Brain pericyte (primary cell): Measurements from ENCODE around the gene NRF1.

ENCODE experiments used
- DNase-seq: peaks from one replicate; pipeline ENCODE4 v3.0.0-alpha.2; 2012; ENCODE audit warnings: low read depth, low spot score

NRF1 gene

DNA sequence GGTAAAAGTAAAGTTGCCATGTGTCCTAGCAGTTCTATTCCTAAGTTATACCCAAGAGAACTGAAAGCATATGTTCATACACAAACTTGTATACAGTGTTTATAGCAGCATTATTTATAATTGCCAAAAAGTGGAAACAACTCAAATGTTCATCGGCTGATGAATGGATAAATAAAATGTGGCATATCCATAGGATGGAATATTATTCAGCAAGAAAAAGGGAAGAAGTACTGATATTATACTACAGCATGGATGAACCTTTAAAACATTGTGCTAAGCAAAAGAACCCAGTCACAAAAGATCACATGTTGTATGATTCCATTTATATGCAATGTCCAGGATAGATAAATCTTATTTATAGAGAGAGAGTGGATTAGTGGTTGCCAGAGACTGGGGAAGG, 68.9 kb downstream of the NRF1 start:
- no peak for DNase-seq

DNA sequence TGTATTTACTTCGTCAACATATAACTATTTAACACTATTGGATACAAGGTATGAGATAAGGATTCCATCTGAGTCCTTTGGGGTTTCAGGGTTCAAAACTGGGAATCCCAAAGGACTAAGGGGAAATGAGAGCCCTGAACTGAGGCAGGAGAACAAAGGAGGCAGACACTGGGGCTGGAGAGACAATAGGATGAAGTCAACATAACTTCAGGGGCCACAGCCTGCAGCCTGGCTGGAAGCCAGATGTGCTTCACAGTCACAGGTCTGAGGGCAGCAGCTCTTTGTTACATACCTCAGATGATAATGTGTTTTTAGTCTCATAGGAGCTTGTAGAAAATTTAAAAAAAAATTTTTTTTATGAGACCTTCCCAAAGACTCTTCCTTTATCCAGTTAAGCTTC, 73.3 kb downstream of the NRF1 start:
- no peak for DNase-seq

DNA sequence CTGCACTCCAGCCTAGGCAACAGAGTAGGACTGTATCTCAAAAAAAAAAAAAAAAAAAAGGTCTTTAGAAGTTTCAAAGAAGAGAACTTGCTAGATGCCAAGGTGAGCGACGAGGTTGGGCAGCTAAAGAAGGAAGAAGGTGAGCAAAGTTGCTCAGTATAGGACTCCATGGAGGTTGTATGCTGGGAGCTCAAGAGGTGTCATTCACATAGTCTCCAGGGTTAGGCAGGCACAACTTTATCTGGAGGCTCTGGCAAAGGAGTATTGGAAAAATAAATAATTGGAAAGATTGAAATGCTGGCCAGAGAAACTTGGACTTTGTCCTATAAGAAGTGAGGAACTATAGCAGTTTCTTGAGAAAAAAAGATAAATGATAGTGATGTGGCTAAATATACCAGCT, 74.5 kb downstream of the NRF1 start:
- no peak for DNase-seq

DNA sequence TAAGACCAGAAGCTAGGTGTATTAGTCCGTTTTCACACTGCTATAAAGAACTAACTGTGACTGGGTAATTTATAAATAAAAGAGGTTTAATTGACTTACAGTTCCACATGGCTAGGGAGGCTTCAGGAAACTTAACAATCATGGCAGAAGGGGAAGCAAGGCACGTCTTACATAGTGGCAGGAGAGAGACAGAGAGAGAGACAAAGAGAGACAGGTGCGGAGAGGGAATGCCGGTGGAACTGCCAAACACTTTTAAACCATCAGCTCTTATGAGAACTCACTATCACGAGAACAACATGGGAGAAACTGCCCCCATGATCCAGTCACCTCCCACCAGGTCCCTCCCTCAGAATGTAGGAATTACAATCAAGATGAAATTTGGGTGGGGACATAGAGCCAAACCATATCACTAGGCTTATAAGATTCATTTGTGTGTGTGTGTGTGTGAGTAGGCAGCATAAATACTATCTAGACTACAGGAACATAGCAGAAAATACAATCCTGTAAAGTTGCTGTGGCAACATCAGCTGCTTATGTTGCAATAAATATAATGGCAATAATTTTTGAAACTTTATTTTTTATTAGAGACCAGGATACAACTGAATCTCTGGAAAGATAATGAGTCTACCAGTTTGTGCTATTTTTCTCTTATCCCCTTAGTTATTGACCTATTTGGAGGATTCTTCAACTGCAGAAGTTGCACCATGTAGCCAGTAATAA, 77.1 kb downstream of the NRF1 start:
- DNase-seq = no peak

DNA sequence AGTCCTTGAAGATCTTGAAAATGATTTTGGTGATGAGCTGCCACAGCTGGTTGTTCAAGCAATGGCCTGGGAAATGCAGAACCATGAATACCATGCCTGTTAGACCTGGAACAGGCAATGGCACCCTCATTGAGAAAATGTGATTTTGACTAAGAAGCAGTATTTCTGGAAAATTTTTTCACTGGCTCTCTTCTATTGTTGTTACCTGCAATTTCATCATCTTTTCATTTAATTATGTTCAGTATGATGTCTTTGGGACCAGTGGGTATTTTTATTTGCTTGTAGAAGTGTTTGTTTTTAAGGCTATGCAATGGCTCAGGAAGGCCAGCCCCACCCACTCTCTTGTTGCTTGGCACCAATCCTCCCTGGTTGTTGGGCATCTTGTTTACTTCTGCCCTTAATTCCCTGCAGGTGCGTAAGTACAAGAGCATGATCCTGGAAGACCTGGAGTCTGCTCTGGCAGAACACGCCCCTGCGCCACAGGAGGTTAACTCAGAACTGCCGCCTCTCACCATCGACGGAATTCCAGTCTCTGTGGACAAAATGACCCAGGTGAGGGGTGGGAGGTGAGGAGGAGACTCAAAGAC, 78.6 kb downstream of the NRF1 start:
- DNase-seq = no peak

DNA sequence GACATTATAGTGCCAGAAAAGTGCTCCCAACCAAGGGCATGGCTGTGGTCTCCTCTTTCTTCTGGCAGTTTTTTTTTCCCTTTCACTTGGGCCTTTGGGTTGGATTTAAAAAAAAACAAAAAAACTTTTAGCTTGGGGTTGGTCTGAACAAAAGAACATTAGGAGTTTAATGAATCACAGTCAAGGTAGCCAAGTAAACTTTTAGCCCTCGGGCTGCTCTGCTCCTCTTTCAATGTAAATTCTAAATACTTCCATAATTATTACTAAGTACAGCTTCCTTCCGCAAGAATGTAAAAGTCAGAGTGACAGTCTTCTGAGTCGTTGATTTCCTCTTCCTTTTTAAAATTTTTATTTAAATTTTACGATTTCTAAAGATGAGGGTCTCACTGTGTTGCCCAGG, 79.2 kb downstream of the NRF1 start:
- no peak for DNase-seq

DNA sequence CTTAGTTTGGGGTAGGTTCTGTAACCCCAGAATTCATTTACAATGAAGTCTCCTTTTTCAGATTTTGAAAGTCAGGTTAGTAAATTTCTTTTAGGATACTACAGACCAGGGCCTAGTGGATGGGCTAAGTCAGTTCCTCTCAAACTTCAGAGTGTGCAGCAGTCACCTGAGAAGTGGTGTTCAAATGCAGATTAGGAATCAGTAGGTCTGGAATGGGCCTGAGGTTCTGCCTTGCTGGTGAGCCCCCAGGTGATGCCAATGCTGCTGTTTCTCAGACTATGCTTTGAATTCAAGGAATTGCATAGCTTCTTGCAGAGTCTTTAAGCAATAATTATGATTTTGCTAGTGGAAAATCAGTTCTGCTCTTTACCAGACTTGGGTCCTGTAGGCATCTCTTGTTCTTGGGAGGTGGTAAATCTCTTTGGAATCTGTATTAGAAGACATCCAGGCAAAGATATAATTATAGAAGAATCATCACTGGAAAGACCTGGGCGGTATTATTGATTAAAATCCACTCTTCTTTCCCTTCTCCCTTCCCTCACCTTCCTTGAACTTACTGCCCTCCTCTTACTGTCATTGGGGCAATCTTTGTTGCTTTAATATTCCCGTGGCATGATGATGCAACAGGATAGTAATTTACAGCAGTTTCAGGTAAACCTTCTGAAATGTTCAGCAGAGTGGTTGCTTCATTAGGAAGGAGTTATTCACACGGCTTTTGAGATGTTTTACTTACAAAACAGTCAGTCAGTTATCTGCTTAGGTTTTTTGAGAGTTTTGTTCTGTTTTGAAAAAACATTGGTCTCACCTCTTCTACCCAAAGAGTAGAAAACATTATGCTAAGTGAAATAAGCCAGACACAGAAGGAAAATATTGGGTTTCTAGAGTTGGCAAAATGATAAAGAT, 87.2 kb downstream of the NRF1 start:
- DNase-seq = no peak

DNA sequence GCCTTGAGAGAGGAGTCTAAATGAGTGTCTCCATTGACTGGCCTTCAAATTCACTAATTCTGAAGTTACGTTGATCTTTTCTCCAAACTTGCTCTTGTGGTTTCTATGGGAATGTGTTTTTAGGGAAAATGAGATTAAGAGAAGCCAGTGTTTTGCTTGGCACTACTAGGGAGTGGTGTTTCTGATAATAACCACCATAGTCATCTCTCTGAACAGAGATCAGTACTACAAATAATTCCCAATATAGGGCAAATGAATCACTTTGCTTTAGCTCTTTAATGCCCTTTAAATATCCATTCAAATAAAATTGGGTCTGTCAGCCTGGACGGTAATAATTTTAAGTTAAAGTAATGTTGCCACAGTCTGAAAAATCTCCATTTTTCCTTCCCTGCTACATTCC, 90.8 kb downstream of the NRF1 start:
- DNase-seq = no peak

DNA sequence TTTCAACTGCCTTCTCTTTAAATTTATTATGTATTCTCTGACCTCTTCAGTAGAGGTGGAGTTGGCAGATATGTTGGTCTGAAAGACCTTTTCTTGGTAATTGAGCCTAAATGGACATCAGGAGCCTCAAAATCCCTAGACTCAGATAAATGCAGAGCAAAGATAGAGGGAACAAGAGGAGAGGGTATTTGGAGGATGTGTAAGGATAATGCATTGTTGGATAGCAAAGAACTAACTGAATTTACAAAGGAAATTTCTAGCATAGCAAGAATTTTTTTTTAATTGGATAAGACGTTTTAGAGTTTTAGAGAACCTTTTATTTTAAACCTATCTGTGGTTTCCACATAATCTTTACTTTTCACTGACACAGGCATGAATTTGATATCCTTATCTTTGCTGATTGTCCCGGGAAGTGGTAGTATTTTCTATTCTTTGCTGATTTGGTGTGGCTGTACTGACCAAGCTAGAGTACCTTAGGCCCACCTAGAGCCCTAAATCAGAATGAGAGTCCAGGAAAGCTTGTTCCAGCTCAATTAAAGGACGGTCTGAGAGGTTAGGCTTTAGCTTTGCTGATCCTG, 91.3 kb downstream of the NRF1 start:
- no peak for DNase-seq

DNA sequence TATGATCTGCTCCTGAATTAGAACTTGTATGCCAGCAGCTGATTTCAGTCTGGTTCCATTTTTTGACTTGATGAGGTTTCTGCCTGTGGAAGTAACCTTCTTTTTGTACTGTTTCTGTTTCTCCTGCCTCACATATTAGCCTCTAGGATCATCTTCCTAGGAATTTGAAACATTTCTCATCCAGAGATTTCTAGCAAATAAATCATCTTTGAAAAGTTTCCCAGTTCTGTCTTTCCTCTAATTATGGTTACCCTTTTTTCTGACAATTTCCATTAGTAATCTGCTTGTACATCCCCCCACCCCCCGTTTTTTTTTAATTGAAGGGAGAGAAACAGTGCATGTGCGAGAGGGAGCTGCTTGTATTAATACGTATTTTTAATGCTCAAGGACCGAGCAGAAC, 92.2 kb downstream of the NRF1 start:
- no peak for DNase-seq

DNA sequence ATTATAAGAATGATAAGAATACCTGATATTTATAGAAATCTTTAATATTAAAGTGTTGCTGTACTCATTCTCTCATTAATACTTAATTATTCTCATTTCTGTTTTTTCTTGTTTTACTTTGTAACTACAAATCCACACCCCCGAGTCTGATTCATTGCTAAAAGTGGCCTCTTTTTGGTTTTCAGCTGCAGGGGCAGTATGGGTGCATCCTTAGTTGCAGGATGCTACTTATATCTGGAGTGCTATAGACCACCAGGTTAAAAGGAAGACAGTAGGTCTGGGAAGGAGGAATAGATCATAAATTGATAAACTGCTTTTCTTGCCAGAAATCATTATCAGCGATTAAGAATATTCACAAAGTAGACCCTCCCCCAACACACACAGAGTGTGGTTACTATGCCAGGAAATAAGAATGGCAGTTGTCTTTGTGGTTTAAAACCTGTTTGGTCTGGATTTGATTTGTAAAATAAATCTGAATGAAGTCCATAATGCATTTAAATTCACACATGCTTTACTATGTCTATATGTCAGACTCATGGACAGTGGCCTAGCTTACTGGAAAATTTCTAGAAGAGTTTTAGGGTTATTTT, 96.5 kb downstream of the NRF1 start:
- DNase-seq = no peak

DNA sequence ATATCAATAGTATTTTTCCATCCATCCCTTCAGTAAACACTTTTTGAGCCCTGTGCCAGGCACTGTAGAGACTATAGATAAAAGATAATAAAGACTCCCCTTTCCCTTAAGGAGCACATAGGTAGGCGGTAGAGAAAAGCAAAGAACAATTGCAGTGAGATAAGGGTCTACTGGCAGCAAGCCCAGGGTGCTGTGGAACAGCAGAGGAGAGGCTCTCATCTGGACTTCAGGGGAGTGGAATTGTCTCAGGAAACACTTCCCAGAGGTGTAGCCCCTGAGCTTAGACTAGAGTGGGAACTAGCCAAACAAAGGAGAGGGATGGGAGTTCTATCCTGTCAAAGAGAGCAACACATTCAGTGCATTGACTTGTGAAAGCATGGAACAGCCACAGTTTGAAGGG, 102.0 kb downstream of the NRF1 start:
- DNase-seq = no peak

DNA sequence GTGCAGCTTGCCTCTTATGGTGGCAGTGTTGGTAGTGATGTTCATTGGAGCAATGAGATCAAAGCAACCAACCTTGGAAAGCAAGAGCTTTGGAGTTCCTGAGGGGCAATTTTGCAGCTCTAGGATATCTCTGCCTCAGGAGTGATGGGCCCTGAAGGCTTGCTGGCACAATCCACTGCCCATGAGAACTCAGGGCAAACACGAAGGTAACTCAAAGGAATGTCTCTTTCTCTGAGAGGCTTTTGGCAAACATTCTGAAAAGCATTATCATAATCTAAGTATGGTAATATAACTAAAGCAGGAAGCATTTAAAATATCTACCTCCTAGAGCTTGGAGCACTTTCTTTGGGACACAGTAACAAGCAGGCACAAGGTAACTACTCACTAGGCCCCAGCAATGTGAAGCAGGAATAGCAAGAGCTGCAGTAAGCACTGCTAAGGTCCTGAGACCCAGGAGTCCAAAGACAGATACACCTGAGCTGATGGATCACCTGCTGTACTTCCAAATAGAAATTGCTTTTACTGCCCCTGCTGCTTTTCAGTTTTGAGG, 103.1 kb downstream of the NRF1 start:
- no peak for DNase-seq

DNA sequence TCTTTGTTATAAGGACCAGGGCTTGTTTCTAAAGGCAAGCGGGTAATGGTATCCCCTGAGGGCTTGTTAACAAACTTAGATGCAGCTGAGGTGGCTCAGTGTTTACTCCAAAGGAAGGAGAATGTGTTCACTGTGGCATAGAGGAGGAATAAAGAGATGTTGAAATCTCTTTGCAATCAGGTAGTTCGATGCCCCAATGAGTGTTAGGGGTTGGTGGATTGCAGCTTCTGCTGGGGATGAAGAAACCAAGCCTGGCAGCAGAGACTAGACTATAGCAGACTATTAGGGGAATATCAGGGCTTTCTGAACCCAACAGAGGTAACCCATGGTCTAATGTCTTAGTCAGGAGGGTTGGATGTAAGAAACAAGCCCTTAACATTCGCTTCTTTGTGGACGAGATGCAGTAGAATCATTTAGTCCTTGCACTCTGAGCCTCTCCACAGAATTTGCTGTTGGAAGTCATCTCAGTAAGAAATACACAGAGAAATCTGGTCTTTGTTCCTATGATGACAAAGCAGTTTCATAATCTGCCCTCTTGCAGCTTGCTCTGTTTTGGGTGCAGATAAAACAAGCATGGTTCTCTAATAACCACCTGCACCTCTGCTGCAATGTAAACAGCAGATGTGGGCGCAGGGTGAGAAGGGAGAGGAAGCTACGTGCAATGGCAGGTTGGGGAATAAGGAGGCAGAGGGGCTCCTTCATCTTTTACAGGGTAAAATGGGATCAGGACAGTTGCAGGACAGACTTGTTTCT, 108.6 kb downstream of the NRF1 start:
- DNase-seq = no peak

DNA sequence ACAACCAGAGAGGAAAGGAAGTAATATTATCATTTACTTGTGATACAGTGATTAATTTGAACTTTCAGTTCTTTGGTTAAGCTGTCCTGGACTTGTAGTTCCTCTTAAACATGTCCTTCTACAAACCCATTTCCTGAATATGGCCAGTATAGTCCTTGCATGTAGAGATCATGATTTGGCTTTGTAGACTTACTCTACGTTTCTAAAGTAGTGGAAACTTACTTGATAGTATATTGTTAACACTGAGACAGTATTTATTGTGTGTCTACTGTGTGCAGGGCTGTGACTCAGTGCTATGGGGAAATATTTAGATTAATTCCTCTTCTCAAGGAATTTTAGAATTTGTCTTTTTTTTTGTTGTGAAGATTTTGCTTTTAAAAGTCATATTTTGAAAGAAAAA, 109.5 kb downstream of the NRF1 start:
- no peak for DNase-seq

DNA sequence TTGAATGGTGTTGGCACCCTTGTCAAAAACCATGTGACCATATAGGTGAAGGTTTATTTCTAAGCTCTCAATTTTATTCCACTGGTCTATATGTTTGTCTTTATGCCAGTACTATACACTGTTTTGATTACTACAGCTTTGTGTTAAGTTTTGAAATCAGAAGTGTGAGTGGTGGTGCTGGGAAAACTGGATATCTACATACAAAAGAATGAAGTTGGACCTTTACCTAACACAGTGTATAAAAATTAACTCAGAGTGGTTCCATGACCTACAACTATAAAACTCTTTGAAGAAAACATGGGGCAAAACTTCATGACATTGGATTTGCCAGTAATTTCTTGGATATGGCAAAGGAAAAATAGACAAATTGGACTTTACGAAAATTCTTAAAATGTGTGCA, 112.2 kb downstream of the NRF1 start:
- DNase-seq = no peak

DNA sequence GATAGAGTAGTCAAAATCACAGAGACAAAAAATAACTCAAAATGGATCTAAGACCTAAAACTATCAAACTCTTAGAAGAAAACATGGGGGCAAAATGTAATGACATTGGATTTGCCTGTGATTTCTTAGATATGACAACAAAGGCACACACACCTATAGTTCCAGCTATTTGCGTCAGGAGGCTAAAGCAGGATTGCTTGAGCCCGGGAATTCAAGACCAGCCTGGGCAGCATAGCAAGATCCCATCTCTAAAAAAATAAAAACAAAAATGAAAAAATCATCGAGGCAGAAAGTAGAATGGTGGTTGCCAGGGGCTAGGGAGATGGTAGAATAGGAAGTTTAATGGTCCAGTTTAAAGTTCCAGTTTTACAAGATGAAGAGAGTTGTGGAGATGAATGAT, 113.3 kb downstream of the NRF1 start:
- DNase-seq = no peak

DNA sequence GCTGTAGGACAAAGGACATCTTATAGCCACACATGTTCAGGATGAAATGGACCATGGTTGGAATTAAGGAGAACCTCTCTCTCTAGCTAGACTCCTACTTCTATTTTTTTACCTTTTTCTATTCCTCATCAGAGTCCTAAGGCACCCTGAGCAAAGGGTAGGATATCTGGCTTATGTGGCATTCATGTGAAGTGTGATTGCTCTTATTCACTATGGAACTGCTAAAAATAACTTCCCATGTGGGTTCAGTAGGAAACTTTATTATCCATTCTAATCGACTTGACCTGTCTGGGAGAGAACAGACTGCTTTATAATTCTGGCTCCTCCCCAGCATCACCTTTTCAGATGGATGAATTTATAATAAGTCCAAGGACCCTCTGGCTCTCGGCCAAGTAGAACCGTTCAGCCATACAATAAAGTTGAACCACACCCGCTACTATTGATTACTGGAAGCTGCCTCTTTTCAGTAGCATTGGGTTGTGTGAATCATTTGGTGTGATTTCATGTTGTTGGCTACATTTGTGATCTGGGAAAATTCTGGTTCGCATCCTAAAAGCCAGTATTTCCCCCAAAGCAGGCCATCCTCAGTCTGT, 117.5 kb downstream of the NRF1 start:
- DNase-seq = no peak

DNA sequence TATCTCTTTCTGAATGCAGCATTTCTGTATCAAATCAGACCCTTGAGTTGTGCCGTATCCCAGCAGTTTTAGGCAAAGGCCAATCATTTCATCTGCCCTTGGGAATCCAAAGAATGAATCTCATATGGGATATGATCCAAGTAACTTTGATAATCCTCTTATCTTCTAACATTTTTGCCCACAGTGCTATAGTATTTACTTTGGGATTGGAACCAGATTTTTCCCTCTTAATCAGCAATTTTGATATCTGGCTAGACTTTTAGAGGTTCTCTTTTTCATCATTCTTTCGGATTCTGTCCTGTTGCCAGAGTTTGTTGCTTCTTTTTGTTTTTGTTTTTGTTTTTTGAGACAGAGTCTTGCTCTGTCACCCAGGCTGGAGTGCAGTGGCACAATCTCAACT, 118.0 kb downstream of the NRF1 start:
- DNase-seq = no peak

DNA sequence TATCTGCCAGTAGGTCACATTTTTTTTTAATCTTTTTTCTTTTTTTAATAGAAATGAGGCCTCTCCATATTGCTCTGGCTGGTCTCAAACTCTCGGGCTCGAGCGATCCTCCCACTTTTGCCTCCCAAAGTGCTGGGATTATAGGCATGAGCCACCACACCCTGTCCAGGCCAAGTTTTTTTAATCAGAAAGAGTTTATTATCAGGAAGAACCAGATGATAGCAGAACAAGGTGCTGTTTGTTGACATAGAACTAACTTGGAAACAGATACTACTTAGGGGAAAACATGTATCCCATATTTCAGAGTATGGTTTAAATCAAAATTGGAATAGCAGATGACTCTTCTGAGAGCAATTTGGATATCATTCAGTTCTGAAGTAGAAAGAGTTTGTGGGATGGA, 118.6 kb downstream of the NRF1 start:
- DNase-seq = no peak

DNA sequence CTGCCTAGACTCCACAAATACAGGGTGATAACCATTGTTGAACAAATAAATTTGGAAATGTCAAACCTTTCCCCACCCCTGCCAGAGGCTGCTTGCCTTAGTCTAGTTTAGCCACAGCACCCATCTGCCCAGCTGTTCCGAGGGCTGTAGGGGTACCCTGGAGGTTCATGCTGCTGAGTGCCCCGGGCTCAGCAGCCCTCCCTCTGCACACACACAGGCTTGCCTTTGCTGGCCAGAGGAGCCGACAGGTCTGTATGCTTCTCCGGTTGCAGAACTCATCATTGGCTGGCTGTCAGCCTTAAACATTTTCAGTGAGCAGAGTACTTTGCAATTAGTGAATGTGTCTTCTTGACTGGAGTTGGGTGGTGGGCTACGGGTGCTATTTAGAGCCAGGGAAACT, 122.9 kb downstream of the NRF1 start:
- DNase-seq = no peak
